Stimulated activated CD8-positive, alpha-beta memory T cell treated with anti-CD3 and anti-CD28 coated beads, Interleukin-15, amount 100 ng/mL, for 24 hours (primary cell): ENCODE results near the gene PCDH10.

ENCODE experiments used
- DNase-seq: peaks from one replicate; pipeline ENCODE4 v3.0.0-alpha.2; 2020; ENCODE audit warnings: low read depth

PCDH10 gene, protein sequence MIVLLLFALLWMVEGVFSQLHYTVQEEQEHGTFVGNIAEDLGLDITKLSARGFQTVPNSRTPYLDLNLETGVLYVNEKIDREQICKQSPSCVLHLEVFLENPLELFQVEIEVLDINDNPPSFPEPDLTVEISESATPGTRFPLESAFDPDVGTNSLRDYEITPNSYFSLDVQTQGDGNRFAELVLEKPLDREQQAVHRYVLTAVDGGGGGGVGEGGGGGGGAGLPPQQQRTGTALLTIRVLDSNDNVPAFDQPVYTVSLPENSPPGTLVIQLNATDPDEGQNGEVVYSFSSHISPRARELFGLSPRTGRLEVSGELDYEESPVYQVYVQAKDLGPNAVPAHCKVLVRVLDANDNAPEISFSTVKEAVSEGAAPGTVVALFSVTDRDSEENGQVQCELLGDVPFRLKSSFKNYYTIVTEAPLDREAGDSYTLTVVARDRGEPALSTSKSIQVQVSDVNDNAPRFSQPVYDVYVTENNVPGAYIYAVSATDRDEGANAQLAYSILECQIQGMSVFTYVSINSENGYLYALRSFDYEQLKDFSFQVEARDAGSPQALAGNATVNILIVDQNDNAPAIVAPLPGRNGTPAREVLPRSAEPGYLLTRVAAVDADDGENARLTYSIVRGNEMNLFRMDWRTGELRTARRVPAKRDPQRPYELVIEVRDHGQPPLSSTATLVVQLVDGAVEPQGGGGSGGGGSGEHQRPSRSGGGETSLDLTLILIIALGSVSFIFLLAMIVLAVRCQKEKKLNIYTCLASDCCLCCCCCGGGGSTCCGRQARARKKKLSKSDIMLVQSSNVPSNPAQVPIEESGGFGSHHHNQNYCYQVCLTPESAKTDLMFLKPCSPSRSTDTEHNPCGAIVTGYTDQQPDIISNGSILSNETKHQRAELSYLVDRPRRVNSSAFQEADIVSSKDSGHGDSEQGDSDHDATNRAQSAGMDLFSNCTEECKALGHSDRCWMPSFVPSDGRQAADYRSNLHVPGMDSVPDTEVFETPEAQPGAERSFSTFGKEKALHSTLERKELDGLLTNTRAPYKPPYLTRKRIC

DNA sequence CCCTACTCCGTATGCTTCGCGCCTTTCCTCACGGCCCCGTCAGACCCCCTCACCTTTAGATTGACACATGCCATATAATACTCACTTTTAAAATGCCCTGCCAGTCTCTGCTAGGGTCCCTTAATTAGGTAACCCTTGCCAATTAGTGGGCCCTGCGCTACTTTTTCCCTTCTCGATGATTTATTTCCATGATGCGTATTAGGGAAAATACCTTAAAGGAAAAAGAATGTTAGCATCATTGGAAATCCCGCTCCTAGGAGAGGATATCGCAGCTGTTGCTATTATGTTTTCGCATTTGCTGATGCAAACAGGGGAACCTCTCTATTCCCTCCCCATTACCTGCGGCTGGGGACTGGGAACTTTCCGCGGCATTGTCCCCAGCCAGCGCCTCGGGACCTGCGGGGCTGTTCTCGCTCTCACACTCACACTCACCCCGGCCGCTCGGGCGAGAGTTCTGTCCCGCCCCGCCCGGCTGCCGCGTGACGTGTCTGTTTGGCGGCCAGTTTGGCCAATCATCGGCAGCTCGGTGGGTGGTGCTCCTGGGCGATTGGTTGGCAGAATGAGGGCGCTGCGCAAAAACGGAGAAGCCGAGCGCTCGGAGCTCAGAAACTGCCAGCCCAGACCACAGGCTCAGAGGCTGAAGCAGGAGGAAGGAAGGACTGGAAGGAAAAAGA lies at the start of gene PCDH10:
TSS of gene PCDH10 (plus strand) at position 605 of the 674 bp plus-strand sequence. CDS start 847 bp downstream, outside the sequence.
- DNase-seq, result no peak

DNA sequence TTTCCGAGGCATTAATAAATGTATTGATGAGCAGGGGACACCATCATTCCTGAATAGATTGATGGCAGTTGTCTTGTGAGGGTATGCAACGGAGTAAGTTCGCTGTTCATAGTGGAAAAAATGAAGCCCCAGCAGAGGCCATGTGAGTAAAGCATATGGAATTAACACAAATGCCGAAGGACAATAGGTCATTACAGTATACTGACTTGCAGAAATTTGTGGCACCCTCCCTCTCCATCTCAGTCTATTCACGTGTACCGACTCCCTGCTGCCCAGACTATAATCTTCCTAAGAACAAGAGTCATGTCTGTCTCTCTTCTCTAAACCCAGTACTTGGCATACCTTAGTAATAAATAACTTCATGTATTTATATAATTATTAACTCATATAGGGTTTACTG lies 47.1 kb upstream of the PCDH10 start:
- no peak for DNase-seq

DNA sequence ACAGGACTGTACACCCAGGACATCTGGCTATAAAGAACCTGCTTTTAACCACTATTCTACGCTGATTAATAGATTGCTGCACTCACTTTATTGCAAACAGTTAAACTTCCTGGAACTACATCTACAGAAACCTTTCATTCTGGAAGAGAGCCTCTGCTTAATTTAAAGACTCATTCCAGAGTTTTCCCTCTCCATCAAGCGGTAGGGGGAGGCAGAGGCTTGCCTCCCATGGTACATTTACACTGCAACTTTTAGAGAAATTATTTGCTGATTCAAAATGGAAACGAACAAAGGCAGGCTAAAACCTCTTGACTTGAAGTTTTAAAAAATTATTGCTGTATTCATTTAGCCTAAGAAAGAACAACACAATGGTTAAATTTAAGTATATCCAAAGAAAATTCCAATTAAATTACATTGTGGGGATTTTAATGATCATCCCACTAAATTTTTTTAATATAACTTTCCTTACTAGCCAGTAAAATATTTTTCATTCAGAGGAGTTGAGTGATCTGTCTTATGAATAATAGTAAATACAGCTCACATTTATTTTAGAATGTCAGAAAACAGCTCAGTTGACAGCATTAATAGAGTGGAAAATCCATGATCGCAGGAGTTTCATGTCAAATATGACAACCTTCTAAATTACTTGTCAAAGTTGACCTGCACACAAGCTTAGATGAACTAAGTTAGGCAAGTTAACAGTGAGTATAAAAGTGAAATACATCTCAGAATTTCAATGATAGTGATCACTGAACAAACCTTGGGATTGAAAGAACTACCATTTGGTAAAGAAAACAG lies 46.3 kb upstream of the PCDH10 start:
- DNase-seq, result no peak

DNA sequence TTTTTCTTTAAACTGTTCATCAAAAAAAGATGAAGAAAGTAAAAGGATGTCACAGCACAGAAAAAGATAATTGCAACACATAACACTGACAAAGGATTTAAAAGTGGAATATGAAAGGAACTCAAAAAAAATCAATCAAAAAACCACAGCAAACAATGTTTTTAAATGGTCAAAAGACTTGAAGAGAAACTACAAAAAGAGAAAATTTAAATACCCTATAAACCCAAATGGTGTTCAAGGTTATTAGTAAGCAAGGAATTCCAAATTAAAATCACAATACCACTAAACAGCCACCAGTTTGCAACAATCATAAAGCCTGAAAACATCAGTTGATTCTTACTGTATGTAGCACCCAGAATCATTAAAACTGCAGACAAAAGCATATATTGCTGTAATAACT lies 36.5 kb upstream of the PCDH10 start:
- no peak for DNase-seq

DNA sequence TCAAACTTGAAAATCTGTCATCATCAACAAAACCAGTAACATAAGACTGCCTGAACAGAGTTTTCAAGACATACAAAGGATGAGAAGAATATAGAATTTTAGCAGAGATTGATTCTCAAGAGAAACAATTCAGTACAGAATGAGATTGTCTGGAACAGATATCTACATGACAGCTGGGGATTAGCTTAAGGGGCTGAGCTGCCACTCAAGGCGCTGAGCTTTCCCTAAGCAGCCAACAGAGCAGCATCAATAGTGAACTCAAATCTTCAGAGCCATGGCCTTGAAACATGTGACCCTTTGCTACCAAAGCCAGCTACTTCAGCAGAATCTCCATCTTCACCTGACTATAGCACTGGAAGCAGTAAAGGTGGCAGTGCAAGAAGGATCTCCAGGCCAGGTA lies 24.3 kb upstream of the PCDH10 start:
- DNase-seq, result no peak

DNA sequence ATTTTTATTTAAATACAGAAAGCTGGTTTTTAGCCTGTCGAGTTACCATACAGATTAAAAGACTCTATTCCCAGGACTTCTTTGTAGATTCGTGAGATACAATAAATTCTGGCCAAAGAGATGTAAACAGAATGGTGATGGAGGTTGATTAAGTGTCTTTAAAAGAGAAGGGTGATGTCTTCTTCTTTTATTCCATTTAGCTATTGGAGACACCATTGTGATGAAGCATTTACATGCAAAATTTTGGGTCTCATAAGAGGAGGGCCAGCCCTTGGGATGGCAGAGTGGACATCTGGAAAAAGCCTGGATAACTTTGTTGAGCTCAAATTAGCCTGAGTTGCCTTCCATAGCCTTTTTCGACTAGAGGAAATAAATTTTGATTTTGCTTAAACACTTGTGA lies 21.6 kb upstream of the PCDH10 start:
- no peak for DNase-seq

DNA sequence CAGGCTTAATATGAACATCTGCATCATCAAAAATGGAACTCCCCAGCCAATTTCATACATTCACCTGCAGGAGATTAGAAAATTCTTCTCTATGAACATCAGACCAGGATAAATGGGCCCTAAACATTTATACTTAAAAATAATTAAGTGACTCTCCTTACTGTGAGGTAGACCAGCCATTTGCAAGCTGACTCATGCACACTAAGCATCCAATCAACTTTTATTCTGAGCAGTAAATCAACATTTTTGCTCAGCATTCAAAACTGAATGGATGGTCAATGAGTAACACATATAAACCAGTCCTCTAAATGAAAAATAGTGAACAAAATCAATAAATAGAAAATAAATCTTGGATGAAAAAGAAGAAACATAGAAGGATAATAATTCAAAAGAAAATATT lies 19.9 kb upstream of the PCDH10 start:
- no peak for DNase-seq

DNA sequence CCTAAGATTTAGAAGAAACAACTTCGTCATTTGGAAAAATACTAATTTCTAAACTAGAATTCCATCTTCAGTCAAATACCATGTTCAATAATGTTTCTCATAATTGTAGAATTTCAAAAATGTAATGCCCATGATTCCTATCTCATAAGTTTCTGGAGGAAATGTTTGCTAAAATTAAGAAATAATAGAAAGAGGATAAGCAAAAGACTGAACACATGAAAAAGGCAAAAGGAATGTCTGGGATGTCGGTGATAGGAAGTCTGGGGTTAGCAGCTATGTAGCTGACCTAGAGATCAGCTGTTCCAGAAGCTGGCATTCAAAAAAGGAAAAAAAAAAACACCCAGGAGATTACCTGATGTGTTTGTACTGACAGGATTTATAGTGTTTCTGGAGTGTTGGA lies 18.9 kb upstream of the PCDH10 start:
- DNase-seq, result no peak

DNA sequence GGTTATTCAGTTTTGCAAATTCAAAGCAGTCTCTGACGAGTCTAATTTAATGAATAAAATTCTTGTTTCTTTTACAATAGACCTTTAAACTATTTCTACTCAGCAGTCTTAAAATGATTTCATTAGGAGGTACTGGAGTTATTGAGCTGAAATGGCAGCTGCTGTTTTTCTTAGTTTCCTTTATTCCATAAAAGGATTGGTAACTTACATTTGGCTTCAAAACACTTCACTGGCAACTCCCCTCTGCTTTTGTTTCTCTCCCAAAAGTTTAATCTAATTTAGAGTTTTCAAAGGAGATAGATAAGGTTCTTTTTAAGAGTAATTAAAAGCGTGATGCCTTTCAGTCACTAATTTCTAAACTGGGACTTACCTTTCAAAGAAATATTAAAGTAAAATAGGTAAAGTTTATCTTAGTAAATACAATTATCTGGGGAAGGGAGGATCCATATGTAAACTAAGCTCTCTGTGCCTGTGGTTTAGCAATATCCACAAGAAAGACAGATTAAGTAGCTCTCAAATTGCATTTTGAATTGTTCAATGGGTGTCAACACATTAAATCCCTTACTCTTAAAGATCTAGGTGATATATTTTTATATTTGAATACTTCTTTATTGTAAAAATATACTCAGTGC lies 17.1 kb upstream of the PCDH10 start:
- DNase-seq, result no peak

DNA sequence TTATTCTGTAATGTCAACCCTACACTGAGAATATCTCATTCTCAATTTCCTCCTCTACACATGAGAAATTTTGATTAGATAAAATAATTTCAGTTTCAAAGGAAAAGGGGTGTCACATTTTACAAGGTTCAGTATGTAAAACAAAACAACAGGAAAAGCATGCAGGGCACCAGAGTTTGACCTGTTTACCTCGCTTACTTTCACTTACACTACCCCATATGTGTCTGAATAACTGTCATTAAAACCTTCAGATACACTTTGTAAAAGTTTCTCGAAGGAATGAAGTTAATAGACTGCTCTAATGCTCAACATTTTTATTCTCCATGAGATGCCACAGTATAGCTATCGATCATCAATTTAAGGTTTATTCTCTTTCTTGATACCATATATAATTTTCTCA lies 12.3 kb upstream of the PCDH10 start:
- no peak for DNase-seq

DNA sequence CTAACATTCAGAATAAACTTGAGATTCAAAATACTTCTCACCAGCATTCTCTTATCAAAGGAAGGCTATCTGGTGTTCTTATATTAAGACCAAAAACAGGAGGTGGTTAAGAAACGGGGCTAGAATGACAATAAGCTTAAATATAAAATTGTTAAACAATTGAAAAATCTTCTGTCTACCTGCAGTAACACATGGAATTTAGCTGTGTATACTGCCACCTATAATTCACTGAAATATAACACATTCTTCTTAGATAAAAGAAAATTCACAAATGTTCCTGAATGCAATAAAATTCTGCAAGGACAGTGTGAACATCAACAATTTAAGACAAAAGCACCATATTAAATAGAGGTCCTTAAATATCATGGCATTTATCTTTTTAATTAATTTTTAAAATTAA lies 11.5 kb upstream of the PCDH10 start:
- no peak for DNase-seq

DNA sequence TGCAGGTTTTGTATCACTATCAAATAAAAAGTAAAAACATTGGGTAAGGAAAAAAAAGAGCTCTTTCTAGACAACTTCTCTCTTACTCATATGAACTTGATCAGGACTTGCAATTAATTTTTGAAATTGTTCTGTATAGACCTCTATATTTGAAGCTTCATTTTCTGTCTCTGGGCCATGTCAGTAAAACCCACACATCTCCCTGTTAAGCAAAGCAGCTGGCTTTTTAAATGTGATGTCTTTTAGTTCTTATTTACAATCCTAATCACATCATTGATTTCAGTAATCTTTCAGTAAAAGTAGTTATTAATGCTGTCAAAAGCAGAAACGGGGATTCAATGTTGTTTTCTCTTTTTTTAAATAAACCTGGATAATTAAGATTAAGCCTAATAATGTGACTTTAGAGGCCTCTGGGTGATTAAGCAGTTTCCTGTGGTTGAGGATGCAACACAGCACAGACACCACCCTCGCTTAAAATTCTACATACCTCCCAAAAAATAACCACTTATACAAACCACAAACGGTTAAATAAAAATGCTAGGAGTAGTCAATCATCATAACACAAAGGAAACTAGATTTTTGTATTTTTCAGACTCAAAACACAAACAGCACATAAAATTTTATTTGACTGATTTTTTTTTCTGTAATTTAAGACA lies 5.2 kb upstream of the PCDH10 start:
- no peak for DNase-seq

DNA sequence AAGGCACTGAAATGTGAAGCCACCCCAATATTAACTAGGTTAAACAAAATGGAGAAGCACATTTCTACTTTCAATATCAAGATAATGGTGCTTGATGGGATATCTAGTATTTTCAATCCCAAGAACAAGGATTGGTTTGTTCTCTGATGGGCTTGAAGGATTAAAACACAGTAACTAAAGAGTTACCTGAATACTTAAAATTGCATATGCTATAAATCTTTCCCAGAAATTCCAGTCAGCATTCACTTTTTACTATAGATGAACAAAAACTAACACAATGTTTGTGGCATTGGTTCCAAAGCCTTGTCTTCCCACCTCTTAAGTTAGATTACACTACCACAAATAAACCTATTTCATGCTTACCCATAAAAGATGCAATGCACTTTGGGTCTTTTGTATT lies 3.9 kb upstream of the PCDH10 start:
- DNase-seq, result no peak

DNA sequence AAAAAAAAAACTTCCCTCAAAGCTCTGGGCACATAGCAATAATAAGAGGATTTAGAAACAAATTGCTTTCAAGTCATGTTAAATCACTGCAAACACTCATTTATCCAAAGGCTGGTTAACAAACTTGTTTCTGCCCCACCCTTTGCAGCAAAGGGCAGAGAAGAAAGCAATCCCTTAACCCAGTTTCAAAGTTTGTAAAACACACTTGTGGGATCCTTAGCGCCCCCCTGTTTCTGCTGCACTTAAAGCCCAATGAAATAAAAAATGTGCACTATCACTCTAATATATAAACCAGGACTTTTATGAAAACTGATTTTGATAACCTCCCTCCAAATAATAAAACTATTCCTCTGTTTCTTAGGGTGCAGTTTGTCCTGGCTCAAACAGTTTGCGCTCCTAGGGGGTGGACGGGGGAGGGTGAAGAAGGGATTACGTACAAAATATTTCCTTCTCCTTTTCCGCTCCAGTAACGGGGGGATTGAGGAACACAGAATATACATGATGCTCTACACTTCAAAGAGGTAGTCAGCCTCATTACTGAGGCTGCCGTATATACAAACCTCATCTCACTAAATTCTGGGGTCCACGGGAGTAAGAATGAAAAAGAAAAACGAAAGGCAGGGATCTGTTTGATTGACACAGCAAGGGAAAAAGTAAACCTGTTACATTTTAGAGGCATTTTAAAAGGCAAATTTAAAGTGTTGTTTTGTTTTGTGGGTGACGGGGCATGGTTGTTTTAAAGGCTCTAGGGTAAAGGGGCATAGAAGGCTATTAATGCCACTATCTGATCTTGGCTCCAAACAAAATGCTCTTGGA lies 3.1 kb upstream of the PCDH10 start:
- no peak for DNase-seq

DNA sequence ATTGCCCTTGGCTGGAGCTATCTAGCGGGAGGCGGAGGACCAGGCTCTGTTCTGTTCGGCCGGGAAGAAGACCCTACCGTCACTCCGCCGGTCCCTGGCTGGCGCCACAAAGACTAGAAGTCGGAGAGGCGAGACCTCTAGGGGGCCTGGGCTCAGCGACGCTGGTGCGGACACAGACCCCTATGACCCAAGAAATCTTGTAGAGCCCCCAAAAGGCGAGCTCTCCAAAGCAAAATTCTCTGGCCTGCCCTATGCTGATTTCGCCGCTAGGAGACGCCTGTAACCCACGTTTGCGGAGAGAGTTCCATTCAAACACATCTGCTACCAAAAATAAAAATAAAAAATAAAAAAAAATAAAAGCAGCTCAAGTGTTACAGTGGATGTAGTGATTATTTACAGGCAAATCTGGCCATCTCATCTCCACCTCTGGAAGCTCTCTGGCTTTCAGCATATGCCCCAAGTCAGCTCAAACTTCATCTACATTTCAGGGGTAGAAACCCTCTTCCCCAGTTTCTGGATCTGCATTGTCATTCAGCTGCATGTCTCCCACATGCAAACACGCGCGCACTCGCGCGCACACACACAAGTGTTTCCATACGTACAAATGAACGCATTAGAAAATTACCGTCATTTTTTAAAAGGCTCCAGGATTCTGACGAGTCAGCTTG lies 2.4 kb upstream of the PCDH10 start:
- no peak for DNase-seq

DNA sequence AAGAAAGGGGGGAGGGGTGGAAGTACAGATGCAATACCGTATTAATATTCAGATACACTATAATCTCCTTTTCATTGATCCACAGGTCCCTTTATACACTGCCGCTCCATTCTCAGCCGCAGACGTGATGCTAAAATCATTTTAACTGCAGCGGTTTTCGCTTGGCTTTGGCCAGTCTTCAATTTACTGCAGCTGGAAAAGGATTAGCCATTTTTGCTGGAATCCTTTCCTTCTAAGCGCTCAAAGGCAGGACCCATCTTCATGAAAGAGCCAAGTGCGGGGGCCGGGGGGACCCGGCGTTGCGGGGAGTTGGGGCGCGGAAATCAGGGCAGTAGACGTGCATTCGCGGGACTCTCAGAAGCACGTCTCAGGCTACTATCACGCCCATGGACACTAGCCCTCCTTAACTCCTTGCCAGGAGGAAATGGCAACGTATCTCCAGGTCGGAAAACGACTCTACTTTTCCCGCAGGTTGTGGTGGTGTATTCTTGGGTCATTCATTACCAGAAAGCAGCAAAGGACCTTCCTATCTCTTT lies 1.7 kb upstream of the PCDH10 start:
- no peak for DNase-seq

DNA sequence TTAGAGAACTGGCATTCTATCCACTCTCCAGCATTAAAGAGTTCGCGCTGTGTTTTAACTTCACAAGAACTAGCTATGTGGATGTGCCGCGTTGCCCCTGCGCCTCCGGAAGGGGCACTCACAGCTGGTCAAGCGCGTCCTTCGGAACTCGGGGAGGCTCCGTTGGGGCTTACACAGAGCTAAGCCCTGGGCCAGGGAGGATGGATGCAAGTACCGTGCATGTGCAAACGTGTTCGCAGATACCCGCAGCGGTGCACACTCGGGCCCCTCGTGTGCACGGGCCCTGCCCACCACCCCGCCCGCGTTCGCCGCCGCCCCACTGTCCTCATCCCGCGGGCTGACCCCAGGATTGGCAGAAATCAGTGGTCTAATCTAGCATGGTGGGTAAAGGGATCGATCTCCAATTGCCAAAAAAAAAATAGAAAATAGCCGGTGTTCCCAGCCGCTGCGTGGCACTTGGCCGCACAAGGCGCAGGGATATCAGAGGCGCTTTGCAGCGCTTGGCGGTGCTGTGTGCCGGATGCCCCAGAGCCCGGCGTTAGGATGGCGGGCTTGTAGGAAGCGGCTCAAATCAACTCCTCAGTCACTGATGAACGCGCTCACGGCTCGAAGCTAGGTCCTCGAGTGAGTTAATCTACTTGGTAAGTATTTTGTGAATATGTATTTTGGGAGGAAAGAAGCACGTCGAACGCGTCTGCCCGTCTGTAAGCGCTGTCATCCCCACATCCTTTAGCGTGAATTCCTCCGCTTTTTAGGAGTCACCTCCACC lies 989 bp upstream of the PCDH10 start:
- no peak for DNase-seq

DNA sequence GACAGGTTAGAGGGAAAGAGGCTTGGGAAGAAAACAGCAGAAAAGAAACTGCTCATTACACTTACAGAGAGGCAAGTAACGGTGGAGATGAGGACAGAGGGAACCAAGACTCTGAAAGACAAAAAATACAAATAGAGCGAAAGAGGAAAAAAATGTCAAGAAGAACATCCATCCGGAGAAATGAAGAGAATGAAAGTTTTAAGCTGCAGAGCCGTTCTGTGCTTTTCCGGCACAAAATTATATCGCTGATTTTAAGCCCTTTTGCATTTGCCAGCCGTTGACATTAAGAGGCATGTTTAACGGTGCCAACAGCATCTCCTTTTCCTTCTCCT lies 236 bp downstream of the PCDH10 start:
- DNase-seq, result no peak
